ENCODE results near the gene MORN4. TPM values are rescaled to one million over a fixed set of nuclear protein-coding genes. Genes with fewer than 3 reads are reported as not detected.

The MORN4 gene
- total and polyA plus RNA-seq, 9 of the 15 experiments (the other 6 are each of a cell fraction or from before 2014, with no cell fraction given) = 8.3 to 23.9 (median 11.7) TPM

- BruUV-seq (replicated peaks) = no TSS peak
- Histone ChIP-seq H3K9me3 (replicated peaks; ENCODE audit: control insufficient read depth, insufficient read depth, low read depth, low read length) (no peaks in the 10 kb centered on the region), H3K4me3 (no peak overlapping the region), H2AFZ (ENCODE audit: low read depth, low read length) (no peak overlapping the region), H3K27me3 (ENCODE audit: control insufficient read depth in 2 of 2, insufficient read depth in 2 of 2, low read length in 2 of 2) (no peaks in the 10 kb centered on the region), H4K20me1 (replicated peaks; ENCODE audit: control insufficient read depth, insufficient read depth, low read length) (no peaks in the 10 kb centered on the region), H3K27ac (ENCODE audit: extremely low read depth, low read depth, low read length) (no peak overlapping the region), H3K4me2 (ENCODE audit: insufficient read depth, low read length) (no peak overlapping the region), H3K79me2 (ENCODE audit: control insufficient read depth, insufficient read depth, low read length) (peaks cover 27% of the 10 kb centered on the region), H3K4me1 (replicated peaks in 1 of 2; ENCODE audit: control insufficient read depth in 2 of 2, insufficient read depth in 2 of 2, low read length in 2 of 2) (peaks cover 12 to 21% of the 10 kb centered on the region in 2 experiments; a peak in 4 of 5 replicates), H3K9me1 (ENCODE audit: control insufficient read depth, insufficient read depth, low read length) (no peaks in the 10 kb centered on the region), H3K9ac (ENCODE audit: insufficient read depth in 1 of 2, low read depth in 2 of 2, low read length in 2 of 2) (no peak overlapping the region), H3K36me3 (ENCODE audit: control insufficient read depth, insufficient read depth, low read length) (peaks cover 5% of the 10 kb centered on the region; the same call in 1 of the 3 replicates)
- ChIA-PET CTCF (ENCODE audit: low intra/inter-chr PET ratio) (no interaction called here), POLR2A (no interaction called here)
- no peak for TF ChIP-seq EZH2 (IDR thresholded peaks at IDR 0.05; ENCODE audit: borderline replicate concordance, low read depth, low read length)
- DNase-seq (ENCODE audit: extremely low read depth in 1 of 4, low spot score in 3 of 4) (no peak), FAIRE-seq (no peak), ATAC-seq (no peak)
- in situ Hi-C loops (cut with MboI) = no loop called here
- intact Hi-C loops (cut with micrococcal nuclease) = no loop called here
These were observed 2.2 kb downstream of the MORN4 start for GRCh38 chr10:97631098-97631497.

GRCh38 chr10:97629289-97629688, 4.0 kb downstream of the MORN4 start:
- Histone ChIP-seq H3K79me2 (ENCODE audit: control insufficient read depth, insufficient read depth, low read length) (peaks cover 27% of the 10 kb centered on the region), H3K27ac (ENCODE audit: extremely low read depth, low read depth, low read length) (no peak overlapping the region; the same call in 2 of the 3 replicates), H3K4me3 (no peak overlapping the region), H3K9me3 (replicated peaks; ENCODE audit: control insufficient read depth, insufficient read depth, low read depth, low read length) (no peaks in the 10 kb centered on the region), H3K4me2 (ENCODE audit: insufficient read depth, low read length) (no peak overlapping the region), H3K27me3 (ENCODE audit: control insufficient read depth in 2 of 2, insufficient read depth in 2 of 2, low read length in 2 of 2) (no peaks in the 10 kb centered on the region), H3K36me3 (ENCODE audit: control insufficient read depth, insufficient read depth, low read length) (peaks cover 5% of the 10 kb centered on the region; the same call in 1 of the 3 replicates), H3K9ac (ENCODE audit: insufficient read depth in 1 of 2, low read depth in 2 of 2, low read length in 2 of 2) (no peak overlapping the region), H3K9me1 (ENCODE audit: control insufficient read depth, insufficient read depth, low read length) (no peaks in the 10 kb centered on the region), H3K4me1 (replicated peaks in 1 of 2; ENCODE audit: control insufficient read depth in 2 of 2, insufficient read depth in 2 of 2, low read length in 2 of 2) (peaks cover 12 to 21% of the 10 kb centered on the region in 2 experiments; a peak in 4 of 5 replicates), H4K20me1 (replicated peaks; ENCODE audit: control insufficient read depth, insufficient read depth, low read length) (no peaks in the 10 kb centered on the region), H2AFZ (ENCODE audit: low read depth, low read length) (no peak overlapping the region)
- in situ Hi-C loops (cut with MboI) (no loop called here), intact Hi-C loops (cut with micrococcal nuclease) (no loop called here)
- CTCF ChIA-PET (ENCODE audit: low intra/inter-chr PET ratio) = no interaction called here
- no TSS peak for BruUV-seq (replicated peaks)
- POLR2A ChIA-PET = no interaction called here
- FAIRE-seq (no peak), DNase-seq (ENCODE audit: extremely low read depth in 1 of 4, low spot score in 3 of 4) (no peak), ATAC-seq (no peak)
- WGBS (ENCODE audit: insufficient coverage, low coverage, missing lambda C conversion rate) = 86% methylated on average over 5 of the region's 5 CpGs
- TF ChIP-seq MAFG (tag; conservative IDR thresholded peaks at IDR 0.05) (no peak), HEY1 (CRISPR knock-in tag; IDR thresholded peaks at IDR 0.05; ENCODE audit: borderline replicate concordance) (no peak), ZFP36 (IDR thresholded peaks at IDR 0.05; ENCODE audit: low read depth, low read length, partially characterized antibody) (no peak), PRDM10 (IDR thresholded peaks at IDR 0.05; ENCODE audit: partially characterized antibody) (no peak), THRA (IDR thresholded peaks at IDR 0.05) (no peak), CBX3 (IDR thresholded peaks at IDR 0.05; ENCODE audit: borderline replicate concordance in 1 of 2, low read length in 2 of 2) (no peak), NCOA1 (IDR thresholded peaks at IDR 0.05; ENCODE audit: low read depth) (no peak), PHTF2 (CRISPR knock-in tag; IDR thresholded peaks at IDR 0.05) (no peak), CEBPG (CRISPR knock-in tag; IDR thresholded peaks at IDR 0.05) (peak; percentile 53; the same call in 1 of the 2 replicates), CEBPG (tag; conservative IDR thresholded peaks at IDR 0.05 in 1 of 2, IDR thresholded peaks at IDR 0.05 in 1 of 2) (peak in 1 of 2 experiments; percentile 45; a peak in 1 of 4 replicates), CEBPB (tag; IDR thresholded peaks at IDR 0.05) (0 out of 2 replicates have a peak, but pooled peaks have one; percentile 6)
